HG03196 (cell line): ENCODE measurements around the gene MRTFB.

ENCODE experiments used
- ATAC-seq: cut with Tn5 transposase; IDR thresholded peaks from one replicate; pipeline ENCODE4 v1.9.1; 2021; ENCODE audit not compliant: unreplicated experiment

Gene MRTFB

GRCh38 chr16:14306485-14307058 lies 235.5 kb downstream of the MRTFB start:
- no peak for ATAC-seq

GRCh38 chr16:14307059-14307526 lies 236.0 kb downstream of the MRTFB start:
- ATAC-seq: no peak

- no peak for ATAC-seq
Measured at GRCh38 chr16:14307527-14308367, 236.6 kb downstream of the MRTFB start.

- no peak for ATAC-seq
Measured at GRCh38 chr16:14308368-14308723, 237.2 kb downstream of the MRTFB start.

- ATAC-seq: no peak
Measured at GRCh38 chr16:14309001-14309886, 238.1 kb downstream of the MRTFB start.

- no peak for ATAC-seq
Measured at GRCh38 chr16:14309906-14310305, 238.8 kb downstream of the MRTFB start.

GRCh38 chr16:14310519-14310991 lies 239.4 kb downstream of the MRTFB start:
- ATAC-seq: peak; percentile 66

GRCh38 chr16:14314116-14314515 lies 243.0 kb downstream of the MRTFB start:
- no peak for ATAC-seq

- no peak for ATAC-seq
Measured at GRCh38 chr16:14315683-14316320, 244.7 kb downstream of the MRTFB start.
